ENCODE data around the gene NT5DC4.

NT5DC4 gene

DNA sequence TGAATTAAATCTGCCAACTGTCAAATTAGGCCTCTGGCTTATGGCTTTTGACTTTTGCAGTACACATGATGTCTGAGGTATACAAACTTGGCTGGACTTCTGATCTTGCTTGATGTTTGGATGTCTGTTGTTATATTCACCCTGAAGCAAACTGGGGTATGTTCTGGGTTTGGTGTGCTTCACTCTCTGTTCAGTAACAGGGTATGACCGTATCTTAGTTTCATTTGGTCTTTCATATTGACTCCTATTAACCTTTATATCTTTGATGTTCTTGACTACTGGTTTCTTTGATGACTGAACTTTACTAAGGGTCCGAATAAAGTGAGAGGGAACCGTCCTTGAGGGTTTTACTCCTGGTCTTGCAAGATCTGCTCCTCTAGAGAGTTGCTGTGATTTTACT lies 35.4 kb downstream of the NT5DC4 start:
- no peak for DNase-seq

DNA sequence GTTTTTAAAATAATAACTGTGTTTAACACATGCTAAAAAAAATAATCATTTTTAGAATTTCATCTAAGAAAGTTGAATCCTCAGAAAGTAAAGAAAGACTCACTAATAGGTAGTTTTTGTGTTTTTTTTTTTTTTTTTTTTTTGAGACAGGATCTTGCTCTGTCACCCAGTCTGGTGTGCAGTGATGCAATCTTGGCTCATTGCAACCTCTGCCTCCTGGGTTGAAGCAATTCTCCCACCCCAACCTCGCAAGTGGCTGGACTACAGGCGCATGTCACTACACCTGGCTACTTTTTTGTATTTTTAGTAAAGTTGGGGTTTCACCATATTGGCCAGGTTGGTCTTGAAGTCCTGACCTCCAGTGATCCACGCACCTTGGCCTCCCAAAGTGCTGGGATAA lies 36.4 kb downstream of the NT5DC4 start:
- DNase-seq = no peak

DNA sequence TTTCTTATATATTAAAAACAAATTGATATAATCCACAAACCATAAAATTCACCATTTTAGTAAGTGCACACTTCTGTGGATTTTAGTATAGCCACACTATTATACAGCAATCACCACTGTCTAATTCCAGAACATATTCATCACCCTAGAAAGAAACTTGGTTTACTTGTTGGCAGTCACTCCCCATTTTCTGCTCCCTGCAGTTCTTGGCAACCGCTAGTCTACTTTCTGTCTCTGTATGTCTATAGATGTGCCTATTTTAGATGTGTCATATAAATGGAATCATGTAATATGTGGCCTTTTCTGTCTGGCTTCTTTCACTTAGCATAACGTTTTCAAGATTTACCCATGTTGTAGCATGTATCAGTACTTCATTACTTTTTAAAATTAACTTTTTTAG lies 37.9 kb downstream of the NT5DC4 start:
- DNase-seq = no peak

DNA sequence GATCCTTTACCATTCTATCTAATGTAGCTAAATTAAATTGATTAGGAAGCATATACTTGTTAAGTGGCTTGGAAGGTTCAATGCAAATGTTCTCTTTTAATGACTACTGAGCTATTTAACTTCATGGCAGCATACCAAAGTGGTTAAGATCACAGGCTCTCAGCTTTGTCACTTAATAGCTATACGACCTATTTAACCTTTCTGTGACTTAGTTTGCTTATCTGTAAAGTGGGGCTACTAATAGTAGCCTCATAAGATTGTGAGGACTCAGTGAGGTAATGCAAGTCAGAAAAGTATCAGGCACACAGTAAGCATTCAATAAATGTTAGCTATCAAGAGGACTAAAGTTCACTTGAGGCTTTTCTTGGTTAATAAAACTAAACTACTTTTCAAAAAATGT lies 39.3 kb downstream of the NT5DC4 start:
- no peak for DNase-seq

DNA sequence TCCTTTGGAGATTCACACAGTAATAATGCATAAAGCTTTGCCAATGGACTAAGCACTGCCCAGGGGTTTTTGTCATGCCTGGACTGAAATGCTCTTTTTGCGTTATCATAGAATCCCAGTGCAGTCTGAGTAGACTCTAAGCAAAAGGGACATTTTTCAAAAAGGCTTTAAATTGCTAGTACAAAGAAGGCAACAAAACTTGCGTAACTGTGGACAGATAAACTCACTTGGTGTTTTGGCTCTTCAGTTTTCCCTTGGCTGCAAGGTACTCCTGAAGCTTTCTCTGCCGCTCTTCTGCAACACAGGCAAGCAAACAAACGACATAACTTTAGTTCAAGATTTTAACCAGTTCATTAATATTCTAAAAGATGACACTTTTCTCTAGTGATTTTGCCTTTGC lies 41.5 kb downstream of the NT5DC4 start:
- DNase-seq = no peak

DNA sequence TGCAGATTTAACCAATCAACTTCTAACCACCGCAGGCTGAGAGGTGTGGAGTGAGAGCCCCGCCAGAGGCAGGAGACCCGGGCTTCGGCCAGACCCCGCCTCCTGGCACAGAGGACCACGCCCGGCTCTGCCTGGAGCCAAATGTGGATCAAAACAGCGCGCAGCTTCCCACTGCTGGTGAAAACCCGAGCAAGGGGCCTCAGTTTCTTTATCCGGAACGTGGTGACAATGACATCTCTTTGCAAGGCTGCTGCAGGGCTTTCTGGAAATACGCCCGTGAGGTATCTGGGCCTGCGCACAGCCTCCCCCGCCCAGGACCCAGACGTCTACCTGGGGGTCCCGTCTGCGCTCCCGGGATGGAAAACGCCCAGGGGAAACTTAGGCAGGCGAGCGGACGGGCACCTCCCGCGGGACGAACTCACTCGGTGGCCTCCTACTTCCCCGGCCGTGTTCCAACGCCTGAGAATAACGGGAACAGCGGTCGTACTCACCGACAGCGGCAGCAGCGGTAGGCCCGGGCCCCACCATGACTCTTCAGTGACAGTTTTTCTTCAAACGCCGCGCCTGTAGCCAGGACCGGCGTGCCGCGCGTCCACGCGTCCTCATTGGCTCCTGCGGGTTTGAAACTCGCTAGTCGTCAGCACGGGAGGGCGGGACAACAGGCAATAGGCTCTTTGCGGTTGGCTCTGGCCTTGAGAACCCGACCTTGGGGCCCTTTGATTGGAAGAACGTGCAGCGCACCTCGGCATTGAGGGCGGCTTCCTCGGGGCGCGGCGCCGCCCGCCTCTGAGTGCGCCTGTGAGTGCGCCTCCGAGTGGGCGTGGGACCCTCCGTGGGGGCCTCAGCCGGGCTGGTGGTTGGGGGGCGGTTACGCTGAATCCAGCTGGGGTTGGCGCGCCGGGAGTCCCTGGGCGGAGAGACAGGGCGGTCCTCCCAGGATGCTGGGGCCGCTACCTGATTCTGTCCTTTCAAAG lies 43.5 kb downstream of the NT5DC4 start, which contains the start of gene CKAP2L:
Gene CKAP2L (minus strand): TSS at position 539 of the 974 bp plus-strand sequence. CDS start 11 bp downstream, at position 528.
- peak; percentile 97 for DNase-seq

DNA sequence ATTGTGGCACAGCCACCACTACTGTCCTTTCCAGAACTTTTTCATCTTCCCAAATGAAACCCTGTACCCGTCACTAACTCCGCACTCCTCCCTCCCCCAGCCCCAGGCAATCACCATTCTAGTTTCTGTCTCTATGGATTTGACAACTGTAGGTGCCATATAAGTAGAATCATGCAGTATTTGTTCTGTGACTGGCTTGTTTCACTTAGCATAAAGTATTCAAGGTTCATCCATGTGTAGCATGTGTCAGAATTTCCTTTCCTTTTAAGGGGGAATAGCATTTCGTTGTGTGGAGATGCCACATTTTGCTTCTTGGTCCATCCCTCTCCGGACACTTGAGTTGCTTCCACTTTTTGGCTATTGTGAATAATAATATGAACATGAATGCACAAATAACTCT lies 44.4 kb downstream of the NT5DC4 start:
- no peak for DNase-seq

DNA sequence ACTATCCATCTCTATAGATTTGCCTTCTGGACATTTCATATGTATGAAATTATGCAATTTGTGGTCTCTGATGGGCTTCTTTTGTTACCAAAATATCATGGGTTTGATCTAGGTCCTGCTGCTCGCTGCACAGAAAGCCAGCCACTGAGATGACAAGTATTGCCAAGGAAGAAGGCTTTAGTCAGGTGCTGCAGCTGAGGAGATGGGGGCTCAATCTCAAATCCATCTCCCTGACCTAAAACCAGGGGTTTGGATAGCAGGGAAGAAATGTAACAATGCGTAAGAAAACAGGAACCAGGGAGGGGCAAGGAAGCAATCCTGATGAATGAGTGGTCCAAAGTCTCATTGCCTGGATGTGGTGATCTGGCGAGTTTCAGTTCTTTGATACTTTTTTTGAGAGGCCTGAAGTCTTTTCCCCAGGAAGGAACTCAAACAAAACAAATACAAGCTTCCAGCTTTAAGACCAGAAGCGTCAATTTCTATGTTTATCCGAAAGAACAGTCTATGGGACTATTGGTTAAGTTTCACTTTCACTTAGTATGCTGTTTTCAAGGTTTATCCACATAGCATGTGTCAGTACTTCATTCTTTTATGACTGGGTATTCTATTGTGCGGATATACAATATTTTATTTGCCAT lies 47.0 kb downstream of the NT5DC4 start:
- no peak for DNase-seq

DNA sequence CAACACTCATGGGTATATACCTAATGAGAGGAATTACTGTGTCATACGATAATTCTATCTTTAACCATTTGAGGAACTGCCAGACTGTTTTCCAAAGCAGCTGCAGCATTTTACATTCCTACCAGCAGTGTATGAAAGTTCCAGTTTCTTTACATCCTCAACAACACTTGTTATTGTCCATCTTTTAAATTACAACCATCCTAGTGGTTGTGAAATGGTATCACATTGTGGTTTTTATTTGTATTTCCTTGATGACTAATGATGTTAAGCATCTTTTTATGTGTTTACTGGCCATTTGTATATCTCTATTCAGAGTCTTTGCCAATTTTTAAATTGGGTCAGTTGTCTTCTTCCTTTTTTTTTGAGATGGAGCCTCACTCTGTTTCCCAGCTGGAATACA lies 47.6 kb downstream of the NT5DC4 start:
- DNase-seq = no peak

DNA sequence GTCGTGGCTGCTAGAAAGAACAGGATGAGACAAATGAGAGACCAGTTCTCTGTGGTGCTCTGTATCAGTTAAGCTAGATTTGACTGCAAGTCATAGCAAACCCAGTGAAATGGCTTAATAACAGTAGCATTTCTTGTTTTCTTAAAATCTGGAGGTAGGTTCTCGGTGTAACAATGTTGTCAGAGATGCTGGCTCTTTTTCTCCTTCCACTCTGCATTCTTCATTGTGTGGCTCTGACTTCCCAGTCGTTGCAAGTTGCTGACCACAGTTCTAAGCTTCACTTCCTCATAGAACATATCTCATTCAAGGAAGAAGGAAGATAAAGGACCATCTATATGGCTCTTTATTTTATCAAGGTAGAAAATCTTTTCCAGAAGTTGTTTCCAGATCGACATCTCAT lies 51.5 kb downstream of the NT5DC4 start:
- DNase-seq = no peak

DNA sequence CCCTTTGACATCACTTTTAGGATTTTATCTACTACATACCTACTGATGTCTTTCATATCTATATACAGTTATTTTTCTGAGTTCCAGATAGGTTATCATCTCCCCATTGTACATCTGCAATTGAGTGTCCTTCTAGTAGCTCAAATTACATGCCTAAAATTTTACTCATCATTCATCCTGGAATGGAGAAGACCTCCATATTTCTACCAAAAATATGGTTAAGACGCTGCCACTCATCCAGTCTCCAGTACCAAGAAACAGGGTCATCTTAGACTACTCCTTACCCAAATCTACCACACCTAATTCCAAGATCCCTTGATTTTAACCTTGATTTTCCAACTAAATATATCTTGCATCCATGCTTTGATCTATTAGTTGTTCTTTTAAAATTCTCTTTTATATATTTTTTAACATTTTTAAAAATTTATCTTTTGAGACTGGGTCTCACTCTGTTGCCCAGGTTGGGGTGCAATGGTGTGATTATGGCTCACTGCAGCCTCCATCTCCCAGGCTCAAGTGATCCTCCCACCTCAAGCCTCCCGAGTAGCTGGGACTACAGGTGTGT lies 52.2 kb downstream of the NT5DC4 start:
- DNase-seq = no peak

DNA sequence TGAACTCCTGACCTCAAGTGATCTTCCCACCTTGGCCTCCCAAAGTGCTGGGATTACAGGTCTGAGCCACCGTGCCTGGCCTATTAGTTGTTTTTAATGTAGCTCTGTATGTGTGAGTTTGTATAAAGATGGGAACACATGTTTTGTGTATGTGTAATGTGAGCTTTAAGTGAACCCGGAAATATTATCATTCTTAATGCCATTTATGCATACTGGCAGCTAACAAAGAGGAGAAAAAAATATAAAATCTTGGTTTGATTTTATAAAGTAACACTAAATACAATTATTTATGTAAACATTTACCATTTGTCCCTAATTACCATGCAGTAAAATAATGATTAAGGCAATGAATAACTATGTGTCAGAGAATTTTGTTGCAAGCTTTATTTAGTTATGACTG lies 52.7 kb downstream of the NT5DC4 start:
- DNase-seq = no peak

DNA sequence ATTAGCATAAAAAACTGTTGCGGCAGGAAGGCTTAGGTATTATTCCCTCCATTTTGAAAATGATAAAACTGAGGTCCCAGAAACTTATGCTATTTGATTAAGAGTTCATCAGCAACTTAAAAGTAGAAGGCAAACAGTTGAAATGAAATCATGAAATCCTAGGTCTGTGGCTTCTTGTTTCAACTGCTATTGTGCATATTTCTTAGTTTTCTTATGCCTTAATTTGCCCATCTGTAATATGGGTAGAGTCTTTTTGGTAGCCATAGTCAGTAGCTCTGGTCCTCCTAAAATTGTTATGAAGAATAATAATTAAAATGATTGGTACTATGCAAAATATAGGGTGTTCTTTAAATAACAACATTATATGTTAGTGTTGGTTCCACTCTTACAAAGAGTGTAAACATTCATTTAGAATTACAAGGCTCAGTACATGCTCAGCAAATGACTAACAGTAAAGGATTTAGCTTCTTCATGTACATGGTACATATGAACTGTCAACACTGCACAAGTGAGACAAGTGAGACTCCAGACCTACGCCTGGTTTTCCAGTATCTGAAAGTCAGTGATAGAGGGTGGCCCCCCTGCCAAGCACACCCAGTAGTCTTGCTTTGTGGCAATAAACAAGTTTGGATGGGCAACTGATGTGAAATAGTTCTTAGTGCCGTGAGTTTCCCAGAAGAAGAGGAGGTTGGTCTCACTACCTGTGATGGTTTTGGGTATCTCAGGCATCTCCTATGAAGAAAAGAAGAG lies 53.9 kb downstream of the NT5DC4 start:
- no peak for DNase-seq

DNA sequence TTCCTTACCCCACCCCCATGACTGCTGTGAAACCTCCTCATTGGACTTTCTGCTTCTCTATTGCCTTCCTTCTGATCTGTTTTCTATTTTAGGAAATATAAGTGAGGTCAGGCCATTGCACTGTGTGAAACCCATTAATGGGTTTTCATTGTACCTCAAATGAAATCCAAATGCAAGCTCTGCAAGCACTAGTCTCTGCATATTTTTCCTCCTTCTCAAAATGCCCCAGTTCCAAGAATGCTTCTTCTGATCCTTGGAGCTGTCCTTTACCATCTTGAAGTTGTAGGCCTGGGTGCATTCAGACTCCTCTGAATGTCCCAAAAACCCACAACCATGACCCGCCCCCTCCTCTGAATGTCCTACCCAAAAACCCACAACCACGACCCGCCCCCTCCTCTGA lies 55.3 kb downstream of the NT5DC4 start:
- DNase-seq = no peak

DNA sequence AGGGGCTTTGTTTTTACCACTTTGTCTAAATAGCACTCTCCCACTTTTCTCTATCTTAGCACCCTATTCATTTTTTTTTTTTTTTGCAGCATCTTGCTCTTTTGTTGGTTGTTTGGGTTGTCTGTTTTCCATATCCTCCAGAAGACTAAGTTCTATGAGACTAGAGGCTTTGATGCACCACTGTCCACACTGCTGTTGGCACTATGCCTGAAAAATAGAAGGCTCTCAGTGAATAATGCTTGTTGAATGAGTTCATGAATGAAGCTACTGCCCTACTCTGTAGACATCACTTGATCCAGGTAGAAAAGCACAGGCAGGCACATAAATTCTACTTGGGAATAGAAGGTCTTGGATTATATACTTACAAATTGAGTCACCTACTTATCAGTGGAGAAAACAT lies 56.2 kb downstream of the NT5DC4 start:
- DNase-seq = no peak

DNA sequence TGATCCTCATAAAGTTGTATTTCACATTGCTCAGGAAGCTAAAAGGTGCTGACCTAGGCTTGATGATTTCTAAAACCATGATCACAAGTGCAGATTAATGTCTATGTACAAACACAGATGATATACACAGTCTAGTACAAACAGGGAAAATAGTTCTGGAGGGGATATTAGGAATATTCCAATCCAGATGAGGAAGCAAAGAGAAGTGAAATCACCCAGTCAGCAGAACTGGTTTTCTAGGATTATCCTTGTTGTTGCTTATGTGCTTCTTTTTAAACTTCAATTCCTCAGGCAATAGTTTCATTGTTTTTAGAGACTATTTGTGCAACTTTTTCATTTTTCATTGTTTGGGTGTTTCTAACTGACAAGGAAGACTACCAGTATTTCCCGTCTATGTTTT lies 58.8 kb downstream of the NT5DC4 start:
- DNase-seq = no peak

DNA sequence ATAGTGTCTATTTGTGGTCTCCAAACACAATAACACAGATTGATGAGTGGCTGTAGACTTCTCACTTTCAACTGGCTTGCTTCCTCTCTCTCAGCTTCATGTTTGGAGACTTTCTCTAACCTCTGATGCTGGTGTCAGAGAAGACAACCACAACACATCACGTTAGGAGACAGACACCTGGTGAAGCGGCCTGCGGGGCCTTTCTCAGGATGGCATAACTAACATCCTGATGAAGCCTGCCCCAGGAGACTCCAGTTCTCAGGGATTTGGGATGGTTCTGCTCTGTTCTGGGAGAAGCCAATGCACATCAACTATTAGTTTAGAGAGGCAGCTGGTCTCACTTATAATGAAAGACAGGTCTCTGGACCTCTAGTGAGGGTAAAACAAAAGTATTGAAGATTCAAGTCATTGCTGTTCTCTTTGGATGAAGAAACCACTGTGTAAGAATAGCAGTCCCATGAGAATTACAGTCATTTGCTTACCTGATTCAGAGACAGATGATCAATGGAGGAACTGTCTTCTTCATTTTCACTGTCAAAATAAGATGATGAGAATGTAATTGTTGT lies 61.5 kb downstream of the NT5DC4 start:
- no peak for DNase-seq

DNA sequence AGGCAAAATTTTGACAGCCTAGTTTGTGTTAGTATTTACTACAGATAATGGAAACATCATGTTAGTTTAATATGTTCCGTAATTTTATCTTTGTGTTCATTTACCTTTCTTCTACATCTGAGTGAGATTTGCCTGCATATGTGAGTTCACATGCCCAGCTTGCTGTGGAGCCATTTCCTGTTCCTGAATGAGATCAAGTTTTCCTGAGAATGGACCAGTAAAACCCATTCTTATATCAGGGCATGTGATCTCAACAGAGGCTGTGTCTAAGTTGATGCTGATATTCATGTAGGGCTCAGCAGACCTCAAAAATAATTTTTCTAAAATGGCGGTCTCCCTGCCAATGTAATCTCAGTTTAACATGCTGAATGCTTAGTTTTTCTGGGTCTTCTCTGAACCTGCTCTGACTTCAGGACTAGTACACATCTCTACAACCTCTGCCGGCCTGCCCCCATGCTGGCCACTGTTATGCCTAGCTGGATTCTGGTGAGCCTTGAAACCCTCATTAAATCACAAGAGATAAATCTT lies 62.4 kb downstream of the NT5DC4 start:
- no peak for DNase-seq

DNA sequence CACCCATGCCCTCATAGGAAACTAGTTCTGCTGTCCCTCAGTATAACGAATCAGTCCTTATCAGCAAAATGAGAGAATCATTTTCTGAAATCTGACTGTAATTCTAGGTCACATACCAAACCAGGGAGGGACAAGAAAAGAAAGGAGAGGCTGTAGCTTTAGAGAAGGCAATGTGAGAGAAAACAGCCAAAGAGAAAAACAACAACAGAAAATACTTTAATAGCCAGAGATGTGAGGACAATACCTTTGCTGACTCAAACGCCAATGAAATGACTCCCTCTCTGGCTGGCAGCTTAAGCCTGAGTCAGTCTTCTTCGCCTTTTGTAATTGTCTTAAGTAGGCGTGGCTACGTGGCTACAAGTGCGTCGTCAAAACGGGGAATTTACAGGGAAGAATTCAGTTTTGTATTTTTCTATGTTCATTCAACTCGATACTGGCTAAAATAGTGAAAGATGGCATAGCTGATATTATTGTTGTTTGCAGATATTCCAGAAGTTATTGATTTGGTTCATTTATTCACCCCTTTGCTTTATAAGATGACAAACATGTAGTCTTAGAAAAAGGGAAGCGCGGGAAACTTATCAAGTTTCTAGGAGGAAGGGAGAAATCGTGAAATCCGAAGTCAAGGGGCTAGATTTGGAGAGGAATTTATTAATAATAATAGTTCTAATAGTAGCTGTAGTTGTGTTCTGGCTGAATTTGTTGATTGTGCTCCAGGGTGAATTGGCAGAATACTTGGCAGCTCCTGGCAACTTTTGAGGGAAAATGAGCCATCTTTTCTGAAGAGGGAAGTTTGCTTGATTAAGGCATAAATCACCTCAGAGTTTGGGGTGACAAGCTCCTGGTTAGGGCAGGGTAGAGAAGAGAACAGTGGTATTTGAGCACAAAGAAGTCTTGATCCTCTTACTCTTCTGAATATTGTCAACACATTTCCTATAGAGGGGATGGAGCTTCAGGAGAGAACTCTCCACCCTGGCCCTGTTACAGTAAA lies 63.7 kb downstream of the NT5DC4 start, which contains the start of gene IL1A:
Gene IL1A (minus strand): TSS at position 295 of the 991 bp plus-strand sequence. CDS start 723 bp downstream, outside the sequence.
- DNase-seq = no peak

DNA sequence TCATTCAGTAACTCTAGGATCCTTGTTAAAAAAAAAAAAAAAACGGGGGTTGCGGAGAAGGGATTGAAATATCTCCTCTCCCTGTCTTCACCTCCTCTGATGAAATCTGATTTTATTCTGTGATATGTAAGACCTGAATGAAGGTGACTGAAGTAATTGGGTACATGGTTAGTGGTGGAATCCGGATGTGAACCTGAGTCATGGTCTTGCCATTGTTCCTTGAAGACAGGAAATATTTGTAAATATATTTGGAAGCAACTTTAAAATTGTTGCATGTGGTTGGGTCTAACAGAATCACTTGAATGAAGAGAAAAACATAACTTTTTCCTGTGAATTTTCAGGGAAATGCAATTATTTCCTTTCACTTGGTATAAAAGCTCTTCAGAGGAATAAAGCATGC lies 66.5 kb downstream of the NT5DC4 start:
- DNase-seq = no peak

DNA sequence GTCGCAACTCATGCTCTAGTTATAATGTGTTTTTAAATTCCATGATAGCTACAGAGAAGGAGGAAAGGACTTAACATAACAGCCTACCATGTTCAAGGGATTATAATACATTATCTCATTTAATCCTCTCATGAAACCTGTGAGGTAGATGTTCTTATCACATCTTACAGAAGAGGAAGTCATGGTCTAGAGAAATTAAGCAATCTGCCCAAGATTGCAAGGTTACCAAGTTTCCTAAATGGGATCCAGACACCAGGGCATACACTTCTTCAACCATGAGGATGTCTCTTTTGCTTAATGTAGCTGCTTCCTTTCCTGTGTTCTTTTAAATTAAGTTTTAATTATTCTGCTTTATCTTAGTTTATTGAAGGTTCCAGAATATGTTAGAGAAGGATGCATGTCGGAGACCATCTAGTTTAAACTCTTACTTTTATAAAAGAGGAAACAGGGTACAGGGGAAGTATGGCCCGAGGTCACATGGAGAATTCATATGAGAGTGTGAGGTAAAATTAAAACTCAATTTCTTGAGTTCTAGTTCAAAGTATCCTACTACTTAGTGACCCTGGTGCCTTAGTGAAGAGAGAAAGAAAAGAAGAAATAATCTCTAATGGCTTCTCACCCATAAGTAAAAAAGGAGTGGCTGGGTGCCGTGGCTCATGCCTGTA lies 67.0 kb downstream of the NT5DC4 start:
- DNase-seq = no peak
